GM12865 (cell line): ENCODE data around the gene SIMC1.

Experiments
- DNase-seq: peaks from one replicate; pipeline ENCODE4 v3.0.0; 2010; ENCODE audit warnings: low read depth
- H3K4me3 ChIP-seq: 2 replicates; pipeline ENCODE4 v1.5.1; 2011; ENCODE audit warnings: mild to moderate bottlenecking, low read depth, low read length, control low read depth
- CTCF ChIP-seq: IDR thresholded peaks from 2 replicates; pipeline ENCODE4 v1.5.1; 2011; ENCODE audit warnings: low read length, control low read depth, low read depth, inconsistent platforms; ENCODE audit not compliant: insufficient read depth; ENCODE audit errors: missing control alignments

The SIMC1 gene

GRCh38 chr5:176394096-176394495, 155.9 kb downstream of the SIMC1 start:
- TF ChIP-seq CTCF = no peak
- no peak overlapping the region for H3K4me3 ChIP-seq
- no peak for DNase-seq

- TF ChIP-seq CTCF = no peak
- no peak overlapping the region for H3K4me3 ChIP-seq
- no peak for DNase-seq
Observed at GRCh38 chr5:176394881-176395675, 156.9 kb downstream of the SIMC1 start.
